A549 treated with CpdA at 1 μM for 4 hours (cell line): ENCODE measurements around the gene LRP1-AS. TPM values are rescaled to one million over a fixed set of nuclear protein-coding genes. Genes with fewer than 3 reads are reported as not detected.

ENCODE experiments used
- total RNA-seq: library from RNA; stranded (reverse); fragments of 200-300 nt; extraction: Qiagen RNA extraction; gene quantifications from 5 replicates; pipeline ENCODE4 v1.2.3, GENCODE V29; 2022; ENCODE audit warnings: low read depth

Gene LRP1-AS
- total RNA-seq = not detected in 5 replicates

GRCh38 chr12:57146961-57147944 lies at the start of gene LRP1-AS:
LRP1-AS (minus strand) TSS chr12:57147619.

GRCh38 chr12:57127726-57128518 lies 19.5 kb downstream of the LRP1-AS start, which contains the start of gene LRP1:
LRP1 (plus strand) TSS chr12:57128483; CDS start chr12:57128965, 482 bp downstream.

GRCh38 chr12:57111031-57111734 lies 36.2 kb downstream of the LRP1-AS start, which contains the start of gene STAT6:
STAT6 (minus strand) TSS chr12:57111362; CDS start chr12:57108278, 3,084 bp downstream.

Other genes starting within 250 kb of the LRP1-AS start
- 0.05 TPM in 1 of 5 replicates, not detected in the others for gene SDR9C7, start 213.2 kb downstream of the LRP1-AS start, total RNA-seq
- gene RDH16, start 190.0 kb downstream of the LRP1-AS start, total RNA-seq = 0.05 to 0.15 TPM (median 0.08 TPM) in 5 replicates
- gene ZBTB39, start 141.1 kb downstream of the LRP1-AS start, total RNA-seq = 4.5 to 5.8 TPM (median 5.5 TPM) in 5 replicates
- 0.18 to 0.31 TPM (median 0.24 TPM) in 3 of 5 replicates, not detected in the others for gene TAC3, start 131.1 kb downstream of the LRP1-AS start, total RNA-seq
- 0.12 to 0.55 TPM (median 0.22 TPM) in 4 of 5 replicates, not detected in the other for gene MYO1A, start 97.5 kb downstream of the LRP1-AS start, total RNA-seq
- 14.5 to 18.6 TPM (median 16.8 TPM) in 5 replicates for gene NEMP1, start 68.8 kb downstream of the LRP1-AS start, total RNA-seq
- gene NAB2, start 58.5 kb downstream of the LRP1-AS start, total RNA-seq = 15.0 to 18.4 TPM (median 17.2 TPM) in 5 replicates
- gene STAT6, start 36.3 kb downstream of the LRP1-AS start, total RNA-seq = 47.6 to 60.8 TPM (median 48.7 TPM) in 5 replicates
- 18.5 to 27.8 TPM (median 20.2 TPM) in 5 replicates for gene LRP1, start 19.1 kb downstream of the LRP1-AS start, total RNA-seq
- 3.8 to 6.1 TPM (median 5.9 TPM) in 5 replicates for gene NXPH4, start 69.2 kb upstream of the LRP1-AS start, total RNA-seq
- 127 to 135 TPM (median 131 TPM) in 5 replicates for gene SHMT2, start 82.1 kb upstream of the LRP1-AS start, total RNA-seq
- gene STAC3, start 103.6 kb upstream of the LRP1-AS start, total RNA-seq = 0.20 to 0.64 TPM (median 0.53 TPM) in 5 replicates